Measurements from ENCODE around the gene FANCD2. TPM values are rescaled to one million over a fixed set of nuclear protein-coding genes. Genes with fewer than 3 reads are reported as not detected.

The FANCD2 gene
- polyA plus RNA-seq, 1 of the 3 experiments (the other 2 are of a cell fraction): 7.3 TPM

DNA sequence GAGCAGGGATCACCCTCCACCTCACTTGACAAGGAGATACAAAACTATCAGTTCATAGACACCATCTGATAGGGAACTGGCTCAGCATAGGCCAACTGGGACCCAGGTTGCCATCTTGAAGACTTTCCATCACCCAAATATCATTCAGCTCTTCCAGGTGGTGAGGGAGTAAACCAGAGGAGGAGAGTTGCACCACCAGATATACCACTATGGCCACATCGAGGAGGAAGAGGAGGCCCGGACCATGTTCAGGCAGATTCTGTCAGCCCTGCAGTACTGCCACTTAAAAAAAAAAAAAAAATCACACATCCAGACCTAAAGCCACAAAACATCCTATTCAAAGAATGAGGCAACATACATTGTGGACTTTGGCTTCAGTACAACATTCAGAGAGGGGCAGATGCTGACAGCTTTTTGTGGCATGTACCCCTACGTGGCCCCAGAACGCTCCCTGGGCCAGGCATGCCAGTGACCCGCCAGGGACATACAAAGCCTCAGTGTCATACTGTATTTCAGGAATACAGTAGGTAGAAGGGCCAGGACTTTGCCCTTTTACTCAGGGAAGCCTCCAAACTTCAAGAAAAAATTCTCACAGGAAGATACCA lies 21.2 kb upstream of the FANCD2 start:
- Histone ChIP-seq H3K4me1 (ENCODE audit: control insufficient read depth in 1 of 2, insufficient read depth in 2 of 2, low read depth in 1 of 2, low read length in 1 of 2) (peaks cover 0 to 14% of the 10 kb centered on the region in 2 experiments; a peak in 1 of 4 replicates), H3K27me3 (ENCODE audit: insufficient read depth) (no peaks in the 10 kb centered on the region), H3F3A (replicated peaks; ENCODE audit: insufficient read depth) (peaks cover 13% of the 10 kb centered on the region), H3K27ac (ENCODE audit: low read depth in 2 of 2, low read length in 1 of 2) (no peak overlapping the region), H3K4me3 (ENCODE audit: low read depth in 2 of 2, low read length in 1 of 2) (no peak overlapping the region), H2AFZ (ENCODE audit: low read depth) (no peak overlapping the region), H3K4me2 (no peak overlapping the region), H3K9ac (no peak overlapping the region), H3K36me3 (replicated peaks in 1 of 2; ENCODE audit: control insufficient read depth in 1 of 2, insufficient read depth in 2 of 2, low read length in 1 of 2) (peaks cover 0 to 12% of the 10 kb centered on the region in 2 experiments), H3K79me2 (ENCODE audit: insufficient read depth) (peaks cover 7% of the 10 kb centered on the region; the same call in 1 of the 2 replicates), H3K9me3 (no peaks in the 10 kb centered on the region), H3K9me2 (no peaks in the 10 kb centered on the region), H4K20me1 (ENCODE audit: insufficient read depth) (no peaks in the 10 kb centered on the region)
- 94% methylated on average over 5 of the region's 5 CpGs for WGBS (ENCODE audit: low lambda C conversion rate)
- CTCF ChIA-PET: interaction anchor here (0.6 to 1.1 kb wide), 2 partner anchors 10 to 21 kb away, joined by 3 to 4 read pairs; no protein-coding TSS in a partner anchor
- POLR2A ChIA-PET: no interaction called here
- no peak for TF ChIP-seq GABPA (IDR thresholded peaks at IDR 0.05; ENCODE audit: low read depth)
- TF ChIP-seq POLR2AphosphoS5 (IDR thresholded peaks at IDR 0.05; ENCODE audit: low read depth, low read length): no peak
- no peak for TF ChIP-seq TAF1 (IDR thresholded peaks at IDR 0.05; ENCODE audit: borderline replicate concordance, low read depth, low read length)
- TF ChIP-seq FOXJ3 (CRISPR knock-in tag; IDR thresholded peaks at IDR 0.05): no peak
- TF ChIP-seq RAD21 (IDR thresholded peaks at IDR 0.05; ENCODE audit: low read length): no peak
- no peak for TF ChIP-seq MEF2A (IDR thresholded peaks at IDR 0.05; ENCODE audit: borderline replicate concordance, low read depth)
- no peak for TF ChIP-seq RFX5 (IDR thresholded peaks at IDR 0.05; ENCODE audit: low read length)
- no peak for TF ChIP-seq ELF1 (IDR thresholded peaks at IDR 0.05)
- no peak for TF ChIP-seq MXI1 (IDR thresholded peaks at IDR 0.05; ENCODE audit: low read depth, low read length)
- no peak for TF ChIP-seq CTCF (IDR thresholded peaks at IDR 0.05)
- TF ChIP-seq TEAD4 (IDR thresholded peaks at IDR 0.05; ENCODE audit: borderline replicate concordance, insufficient read depth): no peak
- no peak for DNase-seq

DNA sequence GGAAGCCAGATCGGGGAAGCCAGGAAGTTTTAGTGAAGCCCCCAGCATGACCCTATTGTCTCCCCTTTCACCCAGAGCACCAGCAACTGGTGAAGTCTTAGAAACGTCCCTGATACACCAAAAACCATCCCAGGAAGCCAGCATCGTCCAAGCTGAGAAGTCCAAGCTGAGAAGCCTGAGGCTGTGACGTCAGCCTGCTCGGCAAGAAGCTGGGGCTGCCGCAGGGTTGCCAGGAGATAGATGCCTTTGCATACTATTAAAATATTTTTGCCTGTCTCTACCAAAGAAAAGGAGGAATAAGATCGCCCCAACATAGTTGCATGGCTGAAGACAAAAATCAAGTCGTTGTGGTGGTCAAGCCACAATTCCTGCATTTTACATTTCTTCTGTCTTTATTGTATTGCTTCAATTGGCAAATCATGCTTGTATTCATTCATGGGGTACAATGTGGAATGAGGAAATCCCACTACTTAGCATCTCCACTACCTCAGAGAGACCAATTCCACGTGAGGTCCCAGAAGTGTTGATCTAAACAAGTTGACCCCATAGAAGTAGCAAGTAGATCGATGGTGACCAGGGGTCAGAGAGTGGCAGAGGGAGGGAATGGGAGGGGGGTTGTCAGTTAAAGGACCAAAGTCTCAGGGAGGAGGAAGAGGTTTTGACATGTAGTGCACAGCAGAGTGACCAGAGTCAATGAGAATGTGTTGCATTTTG lies 20.0 kb upstream of the FANCD2 start:
- Histone ChIP-seq H2AFZ (ENCODE audit: low read depth) (no peak overlapping the region), H3K9ac (no peak overlapping the region), H3K4me3 (ENCODE audit: low read depth in 2 of 2, low read length in 1 of 2) (no peak overlapping the region), H3K79me2 (ENCODE audit: insufficient read depth) (no peaks in the 10 kb centered on the region; the same call in 1 of the 2 replicates), H4K20me1 (ENCODE audit: insufficient read depth) (no peaks in the 10 kb centered on the region), H3K36me3 (replicated peaks in 1 of 2; ENCODE audit: control insufficient read depth in 1 of 2, insufficient read depth in 2 of 2, low read length in 1 of 2) (peaks cover 0 to 4% of the 10 kb centered on the region in 2 experiments), H3K4me2 (no peak overlapping the region), H3K9me2 (no peaks in the 10 kb centered on the region), H3K27me3 (ENCODE audit: insufficient read depth) (no peaks in the 10 kb centered on the region), H3K27ac (ENCODE audit: low read depth in 2 of 2, low read length in 1 of 2) (no peak overlapping the region), H3K9me3 (no peaks in the 10 kb centered on the region), H3K4me1 (ENCODE audit: control insufficient read depth in 1 of 2, insufficient read depth in 2 of 2, low read depth in 1 of 2, low read length in 1 of 2) (peaks cover 0 to 18% of the 10 kb centered on the region in 2 experiments; a peak in 1 of 4 replicates), H3F3A (replicated peaks; ENCODE audit: insufficient read depth) (peaks cover 13% of the 10 kb centered on the region)
- ChIA-PET POLR2A (interaction anchor here (0.6 kb wide), 1 partner anchor 8 kb away, joined by 3 read pairs; no protein-coding TSS in a partner anchor), CTCF (no interaction called here)
- DNase-seq: no peak
- 76% methylated on average over 8 of the region's 10 CpGs for WGBS (ENCODE audit: low lambda C conversion rate)
- TF ChIP-seq POLR2AphosphoS5 (IDR thresholded peaks at IDR 0.05; ENCODE audit: low read depth, low read length) (no peak), NFIC (IDR thresholded peaks at IDR 0.05; ENCODE audit: borderline replicate concordance) (no peak), RCOR1 (IDR thresholded peaks at IDR 0.05; ENCODE audit: low read length) (no peak), RAD21 (IDR thresholded peaks at IDR 0.05; ENCODE audit: low read length) (no peak), USF2 (IDR thresholded peaks at IDR 0.05; ENCODE audit: borderline replicate concordance, low read depth, low read length) (no peak), REST (IDR thresholded peaks at IDR 0.05; ENCODE audit: low read depth, low read length) (no peak), GATA2 (CRISPR knock-in tag; IDR thresholded peaks at IDR 0.05) (no peak), MAX (IDR thresholded peaks at IDR 0.05; ENCODE audit: low read depth) (no peak), TCF12 (IDR thresholded peaks at IDR 0.05) (no peak)
- TF ChIP-seq, protein P1, sequence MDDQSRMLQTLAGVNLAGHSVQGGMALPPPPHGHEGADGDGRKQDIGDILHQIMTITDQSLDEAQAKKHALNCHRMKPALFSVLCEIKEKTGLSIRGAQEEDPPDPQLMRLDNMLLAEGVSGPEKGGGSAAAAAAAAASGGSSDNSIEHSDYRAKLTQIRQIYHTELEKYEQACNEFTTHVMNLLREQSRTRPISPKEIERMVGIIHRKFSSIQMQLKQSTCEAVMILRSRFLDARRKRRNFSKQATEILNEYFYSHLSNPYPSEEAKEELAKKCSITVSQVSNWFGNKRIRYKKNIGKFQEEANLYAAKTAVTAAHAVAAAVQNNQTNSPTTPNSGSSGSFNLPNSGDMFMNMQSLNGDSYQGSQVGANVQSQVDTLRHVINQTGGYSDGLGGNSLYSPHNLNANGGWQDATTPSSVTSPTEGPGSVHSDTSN (IDR thresholded peaks at IDR 0.05): no peak
